Suprapubic skin (tissue), 4 donors: Measurements from ENCODE around the gene MEIOSIN. TPM values are rescaled to one million over a fixed set of nuclear protein-coding genes. Genes with fewer than 3 reads are reported as not detected.

Experiments used
- DNase-seq, 2 donors: peaks; one replicate each; pipeline ENCODE4 v3.0.0-alpha.2; 2019; ENCODE audit warnings: low spot score in 2 of 2
- H3K27ac ChIP-seq: fragments of 200-600 bp; sonication (generic); one replicate; pipeline ENCODE4 v1.5.1; 2019
- H3K27me3 ChIP-seq: fragments of 200-600 bp; sonication (generic); one replicate; pipeline ENCODE4 v1.5.1; 2019
- H3K36me3 ChIP-seq: fragments of 200-600 bp; sonication (generic); one replicate; pipeline ENCODE4 v1.5.1; 2019
- H3K4me1 ChIP-seq: fragments of 200-600 bp; sonication (generic); one replicate; pipeline ENCODE4 v1.5.1; 2019
- H3K4me3 ChIP-seq: fragments of 200-600 bp; sonication (generic); one replicate; pipeline ENCODE4 v1.5.1; 2019; ENCODE audit warnings: mild to moderate bottlenecking
- H3K9me3 ChIP-seq: fragments of 200-600 bp; sonication (generic); one replicate; pipeline ENCODE4 v1.5.1; 2019
- CTCF ChIP-seq, 2 donors: fragments of 200-600 bp in 1 of 2; fragments of 450-650 bp in 1 of 2; sonication (generic) in 1 of 2; IDR thresholded peaks; one replicate each; pipeline ENCODE4 v1.5.1; 2016 to 2019; ENCODE audit warnings: antibody characterized with exemption in 2 of 2, mild to moderate bottlenecking in 1 of 2, moderate library complexity in 1 of 2
- EP300 ChIP-seq: sonication (generic); formaldehyde crosslinking; IDR thresholded peaks from one replicate; pipeline ENCODE4 v1.6.1; 2017; ENCODE audit warnings: antibody characterized with exemption
- POLR2A ChIP-seq, 2 donors: fragments of 450-650 bp; IDR thresholded peaks; one replicate each; pipeline ENCODE4 v1.6.1; 2017; ENCODE audit warnings: antibody characterized with exemption in 2 of 2, mild to moderate bottlenecking in 2 of 2, moderate library complexity in 2 of 2
- POLR2AphosphoS5 ChIP-seq, 3 donors: sonication (generic); formaldehyde crosslinking; IDR thresholded peaks; one replicate each; pipeline ENCODE4 v1.6.1; 2017; ENCODE audit warnings: antibody characterized with exemption in 3 of 3
- WGBS: methylation state at CpG from one replicate; pipeline ENCODE4 v1.1.5; 2018; 5-methylcytosine and 5-hydroxymethylcytosine counted together
- total RNA-seq, 4 donors: library from RNA; depleted of rRNA; stranded (reverse); fragments of >200 nt; gene quantifications; one replicate each; pipeline ENCODE4 v1.1.0, GENCODE V29; 2016

Gene MEIOSIN
- total RNA-seq, 4 donors from 2014 or later, result not detected

GRCh38 chr19:45777395-45777961, 44.2 kb downstream of the MEIOSIN start:
- Histone ChIP-seq H3K36me3 (peaks cover 21% of the 10 kb centered on the region), H3K9me3 (no peaks in the 10 kb centered on the region), H3K4me3 (no peak overlapping the region), H3K27ac (no peak overlapping the region), H3K27me3 (no peaks in the 10 kb centered on the region), H3K4me1 (peaks cover 39% of the 10 kb centered on the region)
- 93% methylated on average over 24 of the region's 34 CpGs for WGBS
- DNase-seq, result no peak
- TF ChIP-seq POLR2AphosphoS5 (IDR thresholded peaks at IDR 0.05) (no peak), EP300 (no peak), POLR2A (IDR thresholded peaks at IDR 0.05) (no peak), CTCF (IDR thresholded peaks at IDR 0.05) (no peak)

GRCh38 chr19:45778010-45778661, 44.9 kb downstream of the MEIOSIN start:
- TF ChIP-seq CTCF (IDR thresholded peaks at IDR 0.05), result no peak
- TF ChIP-seq POLR2AphosphoS5 (IDR thresholded peaks at IDR 0.05), result no peak
- no peak for TF ChIP-seq POLR2A (IDR thresholded peaks at IDR 0.05)
- no peak for TF ChIP-seq EP300
- 93% methylated on average over 14 of the region's 28 CpGs for WGBS

GRCh38 chr19:45779231-45780145, 46.2 kb downstream of the MEIOSIN start:
- H3K27me3 ChIP-seq, result no peaks in the 10 kb centered on the region
- no peaks in the 10 kb centered on the region for H3K9me3 ChIP-seq
- H3K4me3 ChIP-seq, result peak overlapping the region; percentile 43
- DNase-seq, result peak; percentile 94 to 95
- H3K4me1 ChIP-seq, result peaks cover 55% of the 10 kb centered on the region
- peak; percentile 24 to 75 for TF ChIP-seq CTCF (IDR thresholded peaks at IDR 0.05)
- no peak for TF ChIP-seq POLR2AphosphoS5 (IDR thresholded peaks at IDR 0.05)
- H3K27ac ChIP-seq, result no peak overlapping the region
- WGBS, result 26% methylated on average over 44 of the region's 48 CpGs
- peaks cover 21% of the 10 kb centered on the region for H3K36me3 ChIP-seq

More at GRCh38 chr19:45778010-45778661, 44.9 kb downstream of the MEIOSIN start:
- no peaks in the 10 kb centered on the region for H3K27me3 ChIP-seq
- peaks cover 43% of the 10 kb centered on the region for H3K4me1 ChIP-seq
- no peak overlapping the region for H3K27ac ChIP-seq
- no peaks in the 10 kb centered on the region for H3K9me3 ChIP-seq
- no peak overlapping the region for H3K4me3 ChIP-seq
- DNase-seq, result peak in 1 of 2 donors; percentile 78
- H3K36me3 ChIP-seq, result peaks cover 21% of the 10 kb centered on the region

GRCh38 chr19:45780146-45780447, 46.9 kb downstream of the MEIOSIN start:
- 46% methylated on average over 4 of the region's 4 CpGs for WGBS
- no peak for DNase-seq
- Histone ChIP-seq H3K27me3 (no peaks in the 10 kb centered on the region), H3K4me1 (peaks cover 59% of the 10 kb centered on the region), H3K36me3 (peaks cover 17% of the 10 kb centered on the region), H3K4me3 (peak overlapping the region; percentile 43), H3K27ac (no peak overlapping the region), H3K9me3 (no peaks in the 10 kb centered on the region)
- TF ChIP-seq POLR2AphosphoS5 (IDR thresholded peaks at IDR 0.05) (no peak), CTCF (IDR thresholded peaks at IDR 0.05) (no peak), EP300 (no peak), POLR2A (IDR thresholded peaks at IDR 0.05) (no peak)
